Tibial nerve (tissue), 3 donors: ENCODE results near the gene ZNF516.

Experiments
- CTCF ChIP-seq, 5 experiments: fragments of 200-600 bp in 3 of 5; fragments of 450-650 bp in 2 of 5; sonication (generic) in 3 of 5; IDR thresholded peaks; one replicate each; pipeline ENCODE4 v1.5.1; 2016 to 2019; ENCODE audit warnings: antibody characterized with exemption in 5 of 5, mild to moderate bottlenecking in 3 of 5, moderate library complexity in 2 of 5
- POLR2A ChIP-seq, 2 donors: fragments of 450-650 bp; IDR thresholded peaks; one replicate each; pipeline ENCODE4 v1.6.1; 2017; ENCODE audit warnings: antibody characterized with exemption in 2 of 2, mild to moderate bottlenecking in 2 of 2, moderate library complexity in 2 of 2

GRCh38 chr18:76382275-76382674, 112.8 kb downstream of the ZNF516 start:
- no peak for TF ChIP-seq CTCF (IDR thresholded peaks at IDR 0.05)
- no peak for TF ChIP-seq POLR2A (IDR thresholded peaks at IDR 0.05)
